IPS-15b (cell line): ENCODE measurements around the gene DNAJC4.

Experiments used
- H3K27me3 ChIP-seq: one replicate; pipeline ENCODE4 v1.6.1; 2013; ENCODE audit warnings: low read length; ENCODE audit not compliant: control insufficient read depth, insufficient read depth
- H3K36me3 ChIP-seq: one replicate; pipeline ENCODE4 v1.6.1; 2013; ENCODE audit warnings: low read length; ENCODE audit not compliant: control insufficient read depth, insufficient read depth
- H3K4me1 ChIP-seq: one replicate; pipeline ENCODE4 v1.6.1; 2013; ENCODE audit warnings: mild to moderate bottlenecking, low read length; ENCODE audit not compliant: control insufficient read depth, insufficient read depth
- H3K4me3 ChIP-seq: one replicate; pipeline ENCODE4 v1.5.1; 2013; ENCODE audit warnings: low read depth, low read length
- H3K9ac ChIP-seq: one replicate; pipeline ENCODE4 v1.6.1; 2013; ENCODE audit warnings: low read depth, mild to moderate bottlenecking, low read length
- H3K9me3 ChIP-seq: one replicate; pipeline ENCODE4 v1.6.1; 2013; ENCODE audit warnings: mild to moderate bottlenecking, low read length; ENCODE audit not compliant: control insufficient read depth, insufficient read depth

Gene DNAJC4

DNA sequence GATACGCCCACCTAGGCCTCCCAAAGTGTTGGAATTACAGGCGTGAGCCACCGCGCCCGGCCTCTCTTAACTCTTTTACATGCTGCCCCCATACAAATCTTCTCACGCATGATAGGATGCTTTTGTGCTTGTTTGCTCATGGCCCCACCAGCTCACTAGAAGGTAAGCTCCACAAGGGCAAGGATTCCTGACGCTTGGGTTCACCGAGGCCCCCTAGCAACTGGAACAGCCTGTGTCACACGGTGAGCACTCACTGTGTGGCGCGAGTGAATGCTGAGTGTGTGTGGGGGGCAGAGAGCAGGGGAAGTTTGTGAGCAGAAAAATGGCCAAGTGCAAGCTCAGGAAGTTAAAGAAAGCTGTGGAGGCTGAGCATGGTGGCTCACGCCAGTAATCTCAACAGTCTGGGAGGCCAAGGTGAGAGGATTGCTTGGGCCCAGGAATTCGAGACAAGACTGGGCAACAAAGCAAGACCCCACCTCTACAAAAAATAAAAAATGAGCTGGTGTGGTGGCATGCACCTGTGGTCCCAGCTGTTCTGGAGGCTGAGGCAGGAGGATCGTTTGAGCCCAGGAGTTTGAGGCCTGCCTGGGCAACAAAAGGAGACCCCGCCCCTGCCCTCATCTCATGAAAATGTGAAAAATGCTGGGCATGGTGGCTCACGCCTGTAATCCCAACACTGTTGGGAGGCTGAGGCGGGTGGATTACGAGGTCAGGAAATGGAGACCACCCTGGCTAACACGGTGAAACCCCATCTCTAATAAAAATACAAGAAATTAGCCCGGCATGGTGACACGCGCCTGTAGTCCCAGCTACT is 51.8 kb downstream of the DNAJC4 start:
- H3K9me3 ChIP-seq, result no peaks in the 10 kb centered on the region
- no peaks in the 10 kb centered on the region for H3K36me3 ChIP-seq
- no peak overlapping the region for H3K4me3 ChIP-seq
- H3K4me1 ChIP-seq, result no peaks in the 10 kb centered on the region
- H3K27me3 ChIP-seq, result no peaks in the 10 kb centered on the region
- no peak overlapping the region for H3K9ac ChIP-seq

DNA sequence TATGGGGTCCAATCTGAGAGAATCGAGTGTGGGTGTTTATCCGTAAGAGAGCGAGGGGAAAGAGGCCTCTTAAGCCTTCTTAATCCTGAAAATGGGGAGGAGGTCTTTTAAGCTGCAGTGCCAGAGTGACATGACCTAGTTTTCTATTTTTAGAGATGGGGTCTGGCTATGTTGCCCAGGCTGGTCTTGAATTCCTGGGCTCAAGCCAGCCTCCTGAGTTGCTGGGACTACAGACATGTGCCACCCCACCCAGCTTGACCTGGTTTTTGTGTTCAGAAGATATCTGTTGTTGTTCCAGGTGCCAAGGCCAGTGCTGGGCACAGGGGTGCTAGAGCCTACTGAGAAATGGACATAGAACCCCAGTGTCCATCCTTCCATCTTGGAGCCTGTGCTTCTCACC is 52.7 kb downstream of the DNAJC4 start:
- no peak overlapping the region for H3K4me3 ChIP-seq
- H3K9ac ChIP-seq, result no peak overlapping the region
- no peaks in the 10 kb centered on the region for H3K9me3 ChIP-seq

More for the DNA sequence above, 52.7 kb downstream of the DNAJC4 start:
- no peaks in the 10 kb centered on the region for H3K4me1 ChIP-seq
- H3K27me3 ChIP-seq, result peaks cover 2% of the 10 kb centered on the region
- H3K36me3 ChIP-seq, result no peaks in the 10 kb centered on the region
